NCI-H69 (cell line): ENCODE measurements around the gene SNRPB.

Source experiments
- DNase-seq: peaks from one replicate; lab custom pipeline; 2025; lab: John Stamatoyannopoulos, UW

The SNRPB gene

GRCh38 chr20:2475850-2476741 is 5.5 kb upstream of the SNRPB start:
- DNase-seq: peak; percentile 63

GRCh38 chr20:2473516-2473915 is 2.9 kb upstream of the SNRPB start:
- no peak for DNase-seq

GRCh38 chr20:2469991-2470422 is 582 bp downstream of the SNRPB start:
- peak; percentile 75 for DNase-seq

GRCh38 chr20:2468581-2469407 is 1.8 kb downstream of the SNRPB start:
- DNase-seq: no peak

GRCh38 chr20:2467412-2467811 is 3.2 kb downstream of the SNRPB start:
- DNase-seq: no peak

- no peak for DNase-seq
Observed at GRCh38 chr20:2465100-2465499, 5.5 kb downstream of the SNRPB start.

GRCh38 chr20:2463616-2464365 is 6.8 kb downstream of the SNRPB start:
- no peak for DNase-seq

- no peak for DNase-seq
Observed at GRCh38 chr20:2462484-2462883, 8.1 kb downstream of the SNRPB start.

- DNase-seq: no peak
Observed at GRCh38 chr20:2460752-2461424, 9.7 kb downstream of the SNRPB start.

GRCh38 chr20:2459981-2460751 is 10.4 kb downstream of the SNRPB start:
- no peak for DNase-seq

GRCh38 chr20:2458919-2459499 is 11.6 kb downstream of the SNRPB start:
- no peak for DNase-seq

GRCh38 chr20:2455771-2456497 is 14.7 kb downstream of the SNRPB start:
- DNase-seq: no peak

- no peak for DNase-seq
Observed at GRCh38 chr20:2453792-2454191, 16.8 kb downstream of the SNRPB start.

- DNase-seq: peak; percentile 82
Observed at GRCh38 chr20:2451939-2452732, 18.5 kb downstream of the SNRPB start.

GRCh38 chr20:2451422-2451821 is 19.2 kb downstream of the SNRPB start:
- DNase-seq: no peak

- no peak for DNase-seq
Observed at GRCh38 chr20:2449386-2449785, 21.2 kb downstream of the SNRPB start.

- DNase-seq: peak; percentile 65
Observed at GRCh38 chr20:2446845-2447244, 23.7 kb downstream of the SNRPB start.

- no peak for DNase-seq
Observed at GRCh38 chr20:2431185-2431584, 39.4 kb downstream of the SNRPB start.

- DNase-seq: no peak
Observed at GRCh38 chr20:2430538-2430937, 40.1 kb downstream of the SNRPB start.
